DOHH2 (cell line): ENCODE results near the gene B3GALT2.

ENCODE experiments used
- CTCF ChIP-seq: fragments of 200-600 bp; sonication (generic); IDR thresholded peaks from one replicate; pipeline ENCODE4 v1.5.1; 2014; ENCODE audit warnings: antibody characterized with exemption, mild to moderate bottlenecking, low read depth, low read length; ENCODE audit not compliant: poor library complexity, severe bottlenecking
- EZH2phosphoT487 ChIP-seq: fragments of 200-600 bp; sonication (generic); IDR thresholded peaks from 2 replicates; pipeline ENCODE4 v1.6.1; 2017; ENCODE audit warnings: borderline replicate concordance, mild to moderate bottlenecking, antibody characterized with exemption, low read length, moderate library complexity, mixed read lengths

GRCh38 chr1:193212637-193213036 lies 26.2 kb upstream of the B3GALT2 start:
- no peak for TF ChIP-seq CTCF
- no peak for TF ChIP-seq EZH2phosphoT487
